OCI-LY3 (cell line): ENCODE data around the gene TOR4A.

ENCODE experiments used
- H2AFZ ChIP-seq: fragments of 200-600, 300-600 bp; shearing (Covaris generic); 2 replicates; pipeline ENCODE4 v1.6.0; 2014; ENCODE audit warnings: antibody characterized with exemption, low read depth, low read length
- H3K27ac ChIP-seq: fragments of 200-600, 300-600 bp; sonication (generic); 2 replicates; pipeline ENCODE4 v1.5.1; 2014; ENCODE audit warnings: mild to moderate bottlenecking, low read length, moderate library complexity, mixed read lengths
- H3K27me3 ChIP-seq: fragments of 200-600, 300-600 bp; sonication (generic); 2 replicates; pipeline ENCODE4 v1.6.1; 2014; ENCODE audit warnings: low read depth, low read length, mixed read lengths
- H3K36me3 ChIP-seq: fragments of 200-600, 300-600 bp; sonication (generic); replicated peaks from 2 replicates; pipeline ENCODE3; 2014; ENCODE audit warnings: low read depth, low read length, mixed read lengths
- H3K4me1 ChIP-seq: fragments of 300-600, 200-600 bp; sonication (generic); 2 replicates; pipeline ENCODE4 v1.6.1; 2014; ENCODE audit warnings: low read length, mixed read lengths
- H3K4me2 ChIP-seq: fragments of 200-600, 300-600 bp; sonication (generic); 2 replicates; pipeline ENCODE4 v1.6.1; 2014; ENCODE audit warnings: low read length, mixed read lengths
- H3K4me3 ChIP-seq: fragments of 300-600, 200-600 bp; sonication (generic); 2 replicates; pipeline ENCODE4 v1.5.1; 2014; ENCODE audit warnings: antibody characterized with exemption, mild to moderate bottlenecking, low read length, moderate library complexity
- H3K79me2 ChIP-seq: fragments of 300-600, 200-600 bp; shearing (Covaris generic); 2 replicates; pipeline ENCODE4 v1.6.1; 2014; ENCODE audit warnings: mild to moderate bottlenecking, low read length, mixed read lengths
- H3K9ac ChIP-seq: fragments of 300-600, 200-600 bp; shearing (Covaris generic); 2 replicates; pipeline ENCODE4 v1.6.0; 2014; ENCODE audit warnings: mild to moderate bottlenecking, low read length, moderate library complexity
- H3K9me3 ChIP-seq: fragments of 200-600, 300-600 bp; shearing (Covaris generic); 2 replicates; pipeline ENCODE4 v1.6.1; 2014; ENCODE audit warnings: low read length, mixed read lengths; ENCODE audit not compliant: insufficient read depth
- H4K20me1 ChIP-seq: fragments of 200-600, 300-600 bp; sonication (generic); 2 replicates; pipeline ENCODE4 v1.6.1; 2016; ENCODE audit warnings: low read length, mixed read lengths; ENCODE audit not compliant: insufficient read depth
- CTCF ChIP-seq: fragments of 200-600, 300-600 bp; sonication (generic); IDR thresholded peaks from 2 replicates; pipeline ENCODE4 v1.5.1; 2014; ENCODE audit warnings: antibody characterized with exemption, low read length, low read depth
- EZH2phosphoT487 ChIP-seq: fragments of 200-600 bp; shearing (Covaris generic); IDR thresholded peaks from 2 replicates; pipeline ENCODE4 v1.6.1; 2018; ENCODE audit warnings: antibody characterized with exemption, mixed run types, low read depth

Gene TOR4A

GRCh38 chr9:137228968-137229896, 48.3 kb upstream of the TOR4A start:
- H3K9ac ChIP-seq = no peak overlapping the region
- no peaks in the 10 kb centered on the region for H3K9me3 ChIP-seq
- H3K4me1 ChIP-seq = peaks cover 10% of the 10 kb centered on the region
- no peak overlapping the region for H2AFZ ChIP-seq
- H3K27ac ChIP-seq = no peak overlapping the region
- H4K20me1 ChIP-seq = no peaks in the 10 kb centered on the region
- H3K36me3 ChIP-seq = no peaks in the 10 kb centered on the region
- H3K4me2 ChIP-seq = no peak overlapping the region
- TF ChIP-seq EZH2phosphoT487 (no peak), CTCF (no peak)
- H3K4me3 ChIP-seq = no peak overlapping the region
- no peaks in the 10 kb centered on the region for H3K79me2 ChIP-seq
- 0 out of 2 replicates have a peak, but pooled peaks cover under 1% of the 10 kb centered on the region for H3K27me3 ChIP-seq

GRCh38 chr9:137229903-137230704, 47.4 kb upstream of the TOR4A start:
- Histone ChIP-seq H3K9me3 (no peaks in the 10 kb centered on the region), H2AFZ (no peak overlapping the region), H3K4me3 (no peak overlapping the region), H3K9ac (no peak overlapping the region), H3K4me2 (no peak overlapping the region), H3K27me3 (0 out of 2 replicates have a peak, but pooled peaks cover 2% of the 10 kb centered on the region), H3K36me3 (no peaks in the 10 kb centered on the region), H3K4me1 (peaks cover 16% of the 10 kb centered on the region), H3K27ac (no peak overlapping the region), H3K79me2 (no peaks in the 10 kb centered on the region), H4K20me1 (no peaks in the 10 kb centered on the region)
- no peak for TF ChIP-seq EZH2phosphoT487
- no peak for TF ChIP-seq CTCF

GRCh38 chr9:137230705-137231371, 46.7 kb upstream of the TOR4A start, which contains the start of gene SLC34A3:
Gene SLC34A3 (plus strand): TSS chr9:137230901. CDS start chr9:137231703, 802 bp downstream.
- no peak within 1 kb of the TSS for H3K27ac ChIP-seq
- H4K20me1 ChIP-seq = no peaks in the 10 kb centered on the region
- H3K9ac ChIP-seq = no peak within 1 kb of the TSS
- peaks cover 24% of the 10 kb centered on the region for H3K4me1 ChIP-seq
- H3K27me3 ChIP-seq = 0 out of 2 replicates have a peak, but pooled peaks cover 2% of the 10 kb centered on the region
- no peaks in the 10 kb centered on the region for H3K36me3 ChIP-seq
- H3K4me2 ChIP-seq = no peak within 1 kb of the TSS
- no peaks in the 10 kb centered on the region for H3K9me3 ChIP-seq
- H3K4me3 ChIP-seq = no peak within 1 kb of the TSS
- H2AFZ ChIP-seq = no peak within 1 kb of the TSS
- H3K79me2 ChIP-seq = no peaks in the 10 kb centered on the region
- TF ChIP-seq CTCF (no peak), EZH2phosphoT487 (no peak)
